SK-N-SH (cell line): ENCODE data around the gene BCAR3. TPM values are rescaled to one million over a fixed set of nuclear protein-coding genes. Genes with fewer than 3 reads are reported as not detected.

Source experiments
- CTCF ChIA-PET: fragments of 300-600, 350-600 bp; formaldehyde crosslinking; extraction: SDS; loops from one replicate; lab custom pipeline; 2021; lab: Yijun Ruan, JAX
- POLR2A ChIA-PET: fragments of 350-600 bp; sonication (Branson Sonifier 250); formaldehyde crosslinking; extraction: SDS; loops from one replicate; lab custom pipeline; 2020; ENCODE audit warnings: antibody characterized with exemption, inconsistent platforms; lab: Yijun Ruan, JAX
- DNase-seq: peaks from one replicate; pipeline ENCODE4 v3.0.0; 2012
- H2AFZ ChIP-seq: fragments of 200-600 bp; sonication (generic); 2 replicates; pipeline ENCODE4 v1.8.1; 2016; ENCODE audit warnings: antibody characterized with exemption, mild to moderate bottlenecking, low read depth
- H3F3A ChIP-seq: fragments of 200-600 bp; sonication (generic); replicated peaks from 2 replicates; pipeline ENCODE3; 2016; ENCODE audit warnings: antibody characterized with exemption, mild to moderate bottlenecking; ENCODE audit not compliant: insufficient read depth
- H3K27ac ChIP-seq, 2 experiments: fragments of 200-500 bp in 1 of 2; fragments of 200-600 bp in 1 of 2; sonication (Bioruptor generic) in 1 of 2; sonication (generic), shearing (Covaris generic) in 1 of 2; 2 replicates each; pipeline versions ENCODE4 v1.5.1 to v1.6.1; 2014 to 2016; ENCODE audit warnings: low read depth in 2 of 2, inconsistent platforms in 1 of 2, low read length in 1 of 2, mild to moderate bottlenecking in 1 of 2, mixed read lengths in 1 of 2
- H3K27me3 ChIP-seq: fragments of 200-600 bp; sonication (generic), shearing (Covaris generic); 2 replicates; pipeline ENCODE4 v1.6.1; 2016; ENCODE audit warnings: mixed run types; ENCODE audit not compliant: insufficient read depth
- H3K36me3 ChIP-seq, 2 experiments: fragments of 200-500 bp in 1 of 2; fragments of 200-600 bp in 1 of 2; sonication (Bioruptor generic) in 1 of 2; sonication (generic) in 1 of 2; replicated peaks in 1 of 2; 2 replicates each; pipeline versions ENCODE3 to v1.5.1; 2014 to 2016; ENCODE audit warnings: low read length in 1 of 2, mild to moderate bottlenecking in 1 of 2; ENCODE audit not compliant: insufficient read depth in 2 of 2, control insufficient read depth in 1 of 2
- H3K4me1 ChIP-seq, 2 experiments: fragments of 200-500 bp in 1 of 2; fragments of 200-600 bp in 1 of 2; sonication (Bioruptor generic) in 1 of 2; sonication (generic), shearing (Covaris generic) in 1 of 2; 2 replicates each; pipeline versions ENCODE4 v1.5.1 to v1.6.1; 2014 to 2016; ENCODE audit warnings: low read depth in 1 of 2, low read length in 1 of 2, mixed run types in 1 of 2; ENCODE audit not compliant: insufficient read depth in 2 of 2, control insufficient read depth in 1 of 2
- H3K4me2 ChIP-seq: fragments of 200-600 bp; sonication (generic), shearing (Covaris generic); 2 replicates; pipeline ENCODE4 v1.6.1; 2017; ENCODE audit warnings: mixed run types
- H3K4me3 ChIP-seq, 2 experiments: fragments of 200-500 bp in 1 of 2; fragments of 200-600 bp in 1 of 2; sonication (Bioruptor generic) in 1 of 2; sonication (generic), shearing (Covaris generic) in 1 of 2; 2 replicates each; pipeline versions ENCODE4 v1.5.1 to v1.8.1; 2014 to 2016; ENCODE audit warnings: low read depth in 2 of 2, inconsistent platforms in 1 of 2, low read length in 1 of 2, mild to moderate bottlenecking in 1 of 2, mixed read lengths in 1 of 2, moderate library complexity in 1 of 2
- H3K79me2 ChIP-seq: fragments of 200-600 bp; sonication (generic); 2 replicates; pipeline ENCODE4 v1.8.1; 2017; ENCODE audit warnings: mild to moderate bottlenecking; ENCODE audit not compliant: insufficient read depth
- H3K9ac ChIP-seq: fragments of 200-600 bp; sonication (generic); 2 replicates; pipeline ENCODE4 v1.6.1; 2017; ENCODE audit warnings: mixed run types
- H3K9me2 ChIP-seq: fragments of 200-600 bp; sonication (generic); 2 replicates; pipeline ENCODE4 v1.6.1; 2017; ENCODE audit warnings: mixed run types
- H3K9me3 ChIP-seq: fragments of 200-600 bp; sonication (generic); 2 replicates; pipeline ENCODE4 v1.6.1; 2017; ENCODE audit warnings: mixed run types, mild to moderate bottlenecking, moderate library complexity
- H4K20me1 ChIP-seq: fragments of 200-600 bp; sonication (generic); 2 replicates; pipeline ENCODE4 v1.6.1; 2017; ENCODE audit warnings: mild to moderate bottlenecking, mixed run types; ENCODE audit not compliant: insufficient read depth
- ELF1 ChIP-seq: IDR thresholded peaks from 2 replicates; pipeline ENCODE4 v1.4.0; 2012
- EP300 ChIP-seq, 2 experiments: IDR thresholded peaks; 2 replicates each; pipeline versions ENCODE4 v1.4.0 to v1.6.1; 2012; ENCODE audit warnings: borderline replicate concordance in 1 of 2, low read depth in 1 of 2, low read length in 1 of 2
- FOSL2 ChIP-seq: IDR thresholded peaks from 2 replicates; pipeline ENCODE4 v1.4.0; 2012; ENCODE audit warnings: low read depth, mild to moderate bottlenecking, moderate library complexity, borderline replicate concordance
- FOXJ3 ChIP-seq: sonication (generic); formaldehyde crosslinking; IDR thresholded peaks from 2 replicates; pipeline ENCODE4 v1.5.1; 2020; ENCODE audit warnings: mild to moderate bottlenecking, missing genetic modification reagents
- GATA2 ChIP-seq: sonication (generic); formaldehyde crosslinking; IDR thresholded peaks from 2 replicates; pipeline ENCODE4 v1.5.0; 2020; ENCODE audit warnings: mild to moderate bottlenecking, missing genetic modification reagents
- JUND ChIP-seq: IDR thresholded peaks from 2 replicates; pipeline ENCODE4 v1.4.0; 2012
- MEF2A ChIP-seq: IDR thresholded peaks from 2 replicates; pipeline ENCODE4 v1.4.0; 2012; ENCODE audit warnings: low read depth, borderline replicate concordance
- NFIC ChIP-seq: IDR thresholded peaks from 2 replicates; pipeline ENCODE4 v1.4.0; 2012; ENCODE audit warnings: borderline replicate concordance
- POLR2AphosphoS5 ChIP-seq: IDR thresholded peaks from 2 replicates; pipeline ENCODE4 v1.6.1; 2012; ENCODE audit warnings: low read depth, low read length
- RFX5 ChIP-seq: IDR thresholded peaks from 2 replicates; pipeline ENCODE4 v1.6.1; 2012; ENCODE audit warnings: mild to moderate bottlenecking, improper control_type of control experiment, low read length
- RXRA ChIP-seq: IDR thresholded peaks from 2 replicates; pipeline ENCODE4 v1.4.0; 2012; ENCODE audit warnings: low read depth, mild to moderate bottlenecking, borderline replicate concordance
- SIN3A ChIP-seq: IDR thresholded peaks from 2 replicates; pipeline ENCODE4 v1.6.1; 2012; ENCODE audit warnings: low read depth, mild to moderate bottlenecking, low read length, moderate library complexity, borderline replicate concordance
- TAF1 ChIP-seq: IDR thresholded peaks from 2 replicates; pipeline ENCODE4 v1.6.1; 2012; ENCODE audit warnings: low read depth, mild to moderate bottlenecking, low read length, moderate library complexity, borderline replicate concordance
- TCF12 ChIP-seq: IDR thresholded peaks from 2 replicates; pipeline ENCODE4 v1.4.0; 2012
- TEAD4 ChIP-seq: IDR thresholded peaks from 2 replicates; pipeline ENCODE4 v1.4.0; 2012; ENCODE audit warnings: mild to moderate bottlenecking, borderline replicate concordance; ENCODE audit not compliant: insufficient read depth
- WGBS: methylation state at CpG from one replicate; pipeline ENCODE4 v1.1.6; 2017; ENCODE audit warnings: low lambda C conversion rate; 5-methylcytosine and 5-hydroxymethylcytosine counted together
- polyA plus RNA-seq, 3 experiments: library from polyadenylated mRNA; depleted of rRNA; stranded (reverse); fragments of >200 nt; gene quantifications; 2 replicates each; pipeline ENCODE4 v1.2.3, GENCODE V29; 2012
- TF ChIP-seq, protein P1 (sequence below): fragments of 150-350 bp; IDR thresholded peaks from 2 replicates; pipeline ENCODE4 v1.6.1; 2017; ENCODE audit warnings: antibody characterized with exemption, low read length, low read depth, borderline replicate concordance
- TF ChIP-seq, protein P2 (sequence below): IDR thresholded peaks from 2 replicates; pipeline ENCODE4 v1.4.0; 2012; ENCODE audit warnings: low read depth, borderline replicate concordance
- TF ChIP-seq, protein P3 (sequence below): IDR thresholded peaks from 2 replicates; pipeline ENCODE4 v1.6.1; 2012; ENCODE audit warnings: mild to moderate bottlenecking, low read depth, low read length, moderate library complexity
- TF ChIP-seq, protein P4 (sequence below): IDR thresholded peaks from 2 replicates; pipeline ENCODE4; 2012
- TF ChIP-seq, protein P5 (sequence below): IDR thresholded peaks from 2 replicates; pipeline ENCODE4 v1.4.0; 2012; ENCODE audit warnings: low read depth, borderline replicate concordance
- TF ChIP-seq, protein P6 (sequence below): IDR thresholded peaks from 2 replicates; pipeline ENCODE4 v1.4.0; 2012; ENCODE audit warnings: low read depth
- TF ChIP-seq, protein P7 (sequence below): fragments of 200-600 bp; sonication (generic); IDR thresholded peaks from 2 replicates; pipeline ENCODE4 v1.6.1; 2017; ENCODE audit warnings: antibody characterized with exemption, mild to moderate bottlenecking, moderate library complexity

Gene BCAR3
- polyA plus RNA-seq, 1 of the 3 experiments (the other 2 are of a cell fraction), result 58.4 TPM

DNA sequence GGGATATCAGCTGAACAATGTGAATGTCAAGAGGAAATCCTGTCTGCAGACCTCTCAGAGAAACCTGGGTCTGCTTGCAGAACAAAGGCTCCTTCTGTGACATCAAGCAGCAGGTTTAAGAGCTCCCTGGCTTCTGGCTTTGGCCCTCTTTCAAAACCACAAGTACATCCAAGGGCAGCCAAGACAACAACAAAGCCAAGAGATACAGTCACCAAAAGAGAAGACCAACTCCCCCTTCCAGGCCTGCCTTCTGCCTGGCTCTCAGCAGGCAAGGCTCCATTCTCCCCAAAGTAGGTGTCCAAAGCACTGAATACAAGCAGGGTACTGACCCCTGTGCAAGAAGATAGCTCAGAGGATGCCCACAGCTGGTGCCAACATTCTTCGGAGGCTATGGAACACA, 11.5 kb downstream of the BCAR3 start:
- H2AFZ ChIP-seq, result no peak overlapping the region
- H3K27ac ChIP-seq, result peak overlapping the region; percentile 2 to 81; a peak in 3 of 4 replicates
- no peak overlapping the region for H3K4me3 ChIP-seq
- H3K9me3 ChIP-seq, result no peaks in the 10 kb centered on the region
- H3K9me2 ChIP-seq, result no peaks in the 10 kb centered on the region
- H3K4me1 ChIP-seq, result peaks cover 66 to 86% of the 10 kb centered on the region in 2 experiments
- no peak for DNase-seq
- peak overlapping the region; percentile 27; the same call in 1 of the 2 replicates for H3K9ac ChIP-seq
- H3K79me2 ChIP-seq, result peaks cover 97% of the 10 kb centered on the region
- no peaks in the 10 kb centered on the region for H3K27me3 ChIP-seq
- peaks cover 93% of the 10 kb centered on the region for H3F3A ChIP-seq
- peaks cover 94% of the 10 kb centered on the region for H4K20me1 ChIP-seq
- TF ChIP-seq, protein P1, sequence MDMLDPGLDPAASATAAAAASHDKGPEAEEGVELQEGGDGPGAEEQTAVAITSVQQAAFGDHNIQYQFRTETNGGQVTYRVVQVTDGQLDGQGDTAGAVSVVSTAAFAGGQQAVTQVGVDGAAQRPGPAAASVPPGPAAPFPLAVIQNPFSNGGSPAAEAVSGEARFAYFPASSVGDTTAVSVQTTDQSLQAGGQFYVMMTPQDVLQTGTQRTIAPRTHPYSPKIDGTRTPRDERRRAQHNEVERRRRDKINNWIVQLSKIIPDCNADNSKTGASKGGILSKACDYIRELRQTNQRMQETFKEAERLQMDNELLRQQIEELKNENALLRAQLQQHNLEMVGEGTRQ, result no peak
- TF ChIP-seq GATA2 (CRISPR knock-in tag), result no peak
- peak; percentile 59; the same call in 1 of the 2 replicates for TF ChIP-seq FOSL2
- peak; percentile 43; the same call in 1 of the 2 replicates for TF ChIP-seq MEF2A
- peak; percentile 78 for TF ChIP-seq TEAD4
- TF ChIP-seq, protein P2, sequence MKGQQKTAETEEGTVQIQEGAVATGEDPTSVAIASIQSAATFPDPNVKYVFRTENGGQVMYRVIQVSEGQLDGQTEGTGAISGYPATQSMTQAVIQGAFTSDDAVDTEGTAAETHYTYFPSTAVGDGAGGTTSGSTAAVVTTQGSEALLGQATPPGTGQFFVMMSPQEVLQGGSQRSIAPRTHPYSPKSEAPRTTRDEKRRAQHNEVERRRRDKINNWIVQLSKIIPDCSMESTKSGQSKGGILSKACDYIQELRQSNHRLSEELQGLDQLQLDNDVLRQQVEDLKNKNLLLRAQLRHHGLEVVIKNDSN, result no peak
- TF ChIP-seq NFIC, result peak; percentile 100
- TF ChIP-seq, protein P3, sequence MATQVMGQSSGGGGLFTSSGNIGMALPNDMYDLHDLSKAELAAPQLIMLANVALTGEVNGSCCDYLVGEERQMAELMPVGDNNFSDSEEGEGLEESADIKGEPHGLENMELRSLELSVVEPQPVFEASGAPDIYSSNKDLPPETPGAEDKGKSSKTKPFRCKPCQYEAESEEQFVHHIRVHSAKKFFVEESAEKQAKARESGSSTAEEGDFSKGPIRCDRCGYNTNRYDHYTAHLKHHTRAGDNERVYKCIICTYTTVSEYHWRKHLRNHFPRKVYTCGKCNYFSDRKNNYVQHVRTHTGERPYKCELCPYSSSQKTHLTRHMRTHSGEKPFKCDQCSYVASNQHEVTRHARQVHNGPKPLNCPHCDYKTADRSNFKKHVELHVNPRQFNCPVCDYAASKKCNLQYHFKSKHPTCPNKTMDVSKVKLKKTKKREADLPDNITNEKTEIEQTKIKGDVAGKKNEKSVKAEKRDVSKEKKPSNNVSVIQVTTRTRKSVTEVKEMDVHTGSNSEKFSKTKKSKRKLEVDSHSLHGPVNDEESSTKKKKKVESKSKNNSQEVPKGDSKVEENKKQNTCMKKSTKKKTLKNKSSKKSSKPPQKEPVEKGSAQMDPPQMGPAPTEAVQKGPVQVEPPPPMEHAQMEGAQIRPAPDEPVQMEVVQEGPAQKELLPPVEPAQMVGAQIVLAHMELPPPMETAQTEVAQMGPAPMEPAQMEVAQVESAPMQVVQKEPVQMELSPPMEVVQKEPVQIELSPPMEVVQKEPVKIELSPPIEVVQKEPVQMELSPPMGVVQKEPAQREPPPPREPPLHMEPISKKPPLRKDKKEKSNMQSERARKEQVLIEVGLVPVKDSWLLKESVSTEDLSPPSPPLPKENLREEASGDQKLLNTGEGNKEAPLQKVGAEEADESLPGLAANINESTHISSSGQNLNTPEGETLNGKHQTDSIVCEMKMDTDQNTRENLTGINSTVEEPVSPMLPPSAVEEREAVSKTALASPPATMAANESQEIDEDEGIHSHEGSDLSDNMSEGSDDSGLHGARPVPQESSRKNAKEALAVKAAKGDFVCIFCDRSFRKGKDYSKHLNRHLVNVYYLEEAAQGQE, result no peak
- TF ChIP-seq, protein P4, sequence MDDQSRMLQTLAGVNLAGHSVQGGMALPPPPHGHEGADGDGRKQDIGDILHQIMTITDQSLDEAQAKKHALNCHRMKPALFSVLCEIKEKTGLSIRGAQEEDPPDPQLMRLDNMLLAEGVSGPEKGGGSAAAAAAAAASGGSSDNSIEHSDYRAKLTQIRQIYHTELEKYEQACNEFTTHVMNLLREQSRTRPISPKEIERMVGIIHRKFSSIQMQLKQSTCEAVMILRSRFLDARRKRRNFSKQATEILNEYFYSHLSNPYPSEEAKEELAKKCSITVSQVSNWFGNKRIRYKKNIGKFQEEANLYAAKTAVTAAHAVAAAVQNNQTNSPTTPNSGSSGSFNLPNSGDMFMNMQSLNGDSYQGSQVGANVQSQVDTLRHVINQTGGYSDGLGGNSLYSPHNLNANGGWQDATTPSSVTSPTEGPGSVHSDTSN, result peak; percentile 79
- TF ChIP-seq, protein P5, sequence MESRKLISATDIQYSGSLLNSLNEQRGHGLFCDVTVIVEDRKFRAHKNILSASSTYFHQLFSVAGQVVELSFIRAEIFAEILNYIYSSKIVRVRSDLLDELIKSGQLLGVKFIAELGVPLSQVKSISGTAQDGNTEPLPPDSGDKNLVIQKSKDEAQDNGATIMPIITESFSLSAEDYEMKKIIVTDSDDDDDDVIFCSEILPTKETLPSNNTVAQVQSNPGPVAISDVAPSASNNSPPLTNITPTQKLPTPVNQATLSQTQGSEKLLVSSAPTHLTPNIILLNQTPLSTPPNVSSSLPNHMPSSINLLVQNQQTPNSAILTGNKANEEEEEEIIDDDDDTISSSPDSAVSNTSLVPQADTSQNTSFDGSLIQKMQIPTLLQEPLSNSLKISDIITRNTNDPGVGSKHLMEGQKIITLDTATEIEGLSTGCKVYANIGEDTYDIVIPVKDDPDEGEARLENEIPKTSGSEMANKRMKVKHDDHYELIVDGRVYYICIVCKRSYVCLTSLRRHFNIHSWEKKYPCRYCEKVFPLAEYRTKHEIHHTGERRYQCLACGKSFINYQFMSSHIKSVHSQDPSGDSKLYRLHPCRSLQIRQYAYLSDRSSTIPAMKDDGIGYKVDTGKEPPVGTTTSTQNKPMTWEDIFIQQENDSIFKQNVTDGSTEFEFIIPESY, result peak; percentile 82; the same call in 1 of the 2 replicates
- TF ChIP-seq POLR2AphosphoS5, result peak; percentile 58; the same call in 1 of the 2 replicates
- TF ChIP-seq, protein P6, sequence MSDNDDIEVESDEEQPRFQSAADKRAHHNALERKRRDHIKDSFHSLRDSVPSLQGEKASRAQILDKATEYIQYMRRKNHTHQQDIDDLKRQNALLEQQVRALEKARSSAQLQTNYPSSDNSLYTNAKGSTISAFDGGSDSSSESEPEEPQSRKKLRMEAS, result peak; percentile 55; the same call in 1 of the 2 replicates
- peak in 1 of 2 experiments; percentile 82; a peak in 1 of 4 replicates for TF ChIP-seq EP300 (IDR thresholded peaks at IDR 0.05; ENCODE audit: borderline replicate concordance in 1 of 2, low read depth in 1 of 2, low read length in 1 of 2)
- peak; percentile 93 for TF ChIP-seq TCF12
- 0 out of 2 replicates have a peak, but pooled peaks have one; percentile 15 for TF ChIP-seq TAF1
- no peak for TF ChIP-seq RFX5
- no peak for TF ChIP-seq ELF1
- TF ChIP-seq FOXJ3 (CRISPR knock-in tag), result no peak
- peak; percentile 89; the same call in 1 of the 2 replicates for TF ChIP-seq RXRA
- TF ChIP-seq JUND, result peak; percentile 71
- TF ChIP-seq, protein P7, sequence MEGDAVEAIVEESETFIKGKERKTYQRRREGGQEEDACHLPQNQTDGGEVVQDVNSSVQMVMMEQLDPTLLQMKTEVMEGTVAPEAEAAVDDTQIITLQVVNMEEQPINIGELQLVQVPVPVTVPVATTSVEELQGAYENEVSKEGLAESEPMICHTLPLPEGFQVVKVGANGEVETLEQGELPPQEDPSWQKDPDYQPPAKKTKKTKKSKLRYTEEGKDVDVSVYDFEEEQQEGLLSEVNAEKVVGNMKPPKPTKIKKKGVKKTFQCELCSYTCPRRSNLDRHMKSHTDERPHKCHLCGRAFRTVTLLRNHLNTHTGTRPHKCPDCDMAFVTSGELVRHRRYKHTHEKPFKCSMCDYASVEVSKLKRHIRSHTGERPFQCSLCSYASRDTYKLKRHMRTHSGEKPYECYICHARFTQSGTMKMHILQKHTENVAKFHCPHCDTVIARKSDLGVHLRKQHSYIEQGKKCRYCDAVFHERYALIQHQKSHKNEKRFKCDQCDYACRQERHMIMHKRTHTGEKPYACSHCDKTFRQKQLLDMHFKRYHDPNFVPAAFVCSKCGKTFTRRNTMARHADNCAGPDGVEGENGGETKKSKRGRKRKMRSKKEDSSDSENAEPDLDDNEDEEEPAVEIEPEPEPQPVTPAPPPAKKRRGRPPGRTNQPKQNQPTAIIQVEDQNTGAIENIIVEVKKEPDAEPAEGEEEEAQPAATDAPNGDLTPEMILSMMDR, result no peak
- TF ChIP-seq SIN3A, result peak; percentile 75; the same call in 1 of the 2 replicates
- ChIA-PET POLR2A (interaction anchor here (0.5 kb wide), 1 partner anchor 12 kb away, joined by 3 read pairs; the partner anchor contains the start of gene BCAR3), CTCF (interaction anchor here (1.0 to 9.3 kb wide), 4 partner anchors 11 to 174 kb away, joined by 3 to 56 read pairs (median 32); partner anchors contain the start of gene BCAR3)
- H3K36me3 ChIP-seq, result peaks cover 26 to 68% of the 10 kb centered on the region in 2 experiments
- 20% methylated on average over 1 of the region's 1 CpG for WGBS
- H3K4me2 ChIP-seq, result peak overlapping the region; percentile 49
